Body of pancreas (tissue), 4 donors: ENCODE results near the gene TBC1D3.
"Not testable (repeated sequence)": the region's sequence is repeated elsewhere in the genome, so short reads cannot be mapped to it uniquely, and the experiment has no call there.

Experiments used
- CTCF ChIP-seq, 7 experiments: fragments of 450-650 bp in 4 of 7; fragments of 200-600 bp in 3 of 7; sonication (generic) in 3 of 7; IDR thresholded peaks; one replicate each; pipeline ENCODE4 v1.5.1; 2016 to 2019; ENCODE audit warnings: antibody characterized with exemption in 7 of 7
- POLR2A ChIP-seq, 3 donors: fragments of 450-650 bp; IDR thresholded peaks; one replicate each; pipeline ENCODE4 v1.6.1; 2016; ENCODE audit warnings: antibody characterized with exemption in 3 of 3, mild to moderate bottlenecking in 2 of 3

GRCh38 chr17:38225844-38226495 lies 33.6 kb upstream of the TBC1D3 start:
- not testable (repeated sequence) for TF ChIP-seq CTCF, POLR2A (IDR thresholded peaks at IDR 0.05)
